ENCODE data around the gene GPR37.

Gene GPR37

GRCh38 chr7:124702385-124702784 is 63.2 kb downstream of the GPR37 start:
- no peaks in the 10 kb centered on the region for H3K79me2 ChIP-seq
- no peaks in the 10 kb centered on the region for H3K36me3 ChIP-seq (ENCODE audit: control insufficient read depth, insufficient read depth, low read length)
- H3K4me3 ChIP-seq (ENCODE audit: low read depth, low read length) = no peak overlapping the region
- H3K4me1 ChIP-seq = no peaks in the 10 kb centered on the region
- no peak overlapping the region for H3K4me2 ChIP-seq (ENCODE audit: low read length)
- no peak overlapping the region for H2AFZ ChIP-seq
- no peak for TF ChIP-seq CTCF (IDR thresholded peaks at IDR 0.05)
- no peak overlapping the region for H3K9ac ChIP-seq
- no peaks in the 10 kb centered on the region for H3K27me3 ChIP-seq (ENCODE audit: control insufficient read depth, insufficient read depth, low read length)
- H3K27ac ChIP-seq = no peak overlapping the region
- no peaks in the 10 kb centered on the region for H3K9me3 ChIP-seq (ENCODE audit: control insufficient read depth, low read length)

GRCh38 chr7:124701955-124702354 is 63.6 kb downstream of the GPR37 start:
- no peaks in the 10 kb centered on the region for H3K27me3 ChIP-seq (ENCODE audit: control insufficient read depth, insufficient read depth, low read length)
- H3K9me3 ChIP-seq (ENCODE audit: control insufficient read depth, low read length) = no peaks in the 10 kb centered on the region
- H3K4me1 ChIP-seq = no peaks in the 10 kb centered on the region
- no peaks in the 10 kb centered on the region for H3K79me2 ChIP-seq
- H3K36me3 ChIP-seq (ENCODE audit: control insufficient read depth, insufficient read depth, low read length) = no peaks in the 10 kb centered on the region
- no peak overlapping the region for H3K4me3 ChIP-seq (ENCODE audit: low read depth, low read length)
- no peak overlapping the region for H2AFZ ChIP-seq
- TF ChIP-seq CTCF (IDR thresholded peaks at IDR 0.05) = no peak
- H3K9ac ChIP-seq = no peak overlapping the region
- H3K27ac ChIP-seq = no peak overlapping the region
- no peak overlapping the region for H3K4me2 ChIP-seq (ENCODE audit: low read length)

- TF ChIP-seq CTCF (IDR thresholded peaks at IDR 0.05) = no peak
- H3K4me2 ChIP-seq (ENCODE audit: low read length) = peak overlapping the region; percentile 14
Observed at GRCh38 chr7:124700655-124701054, 64.9 kb downstream of the GPR37 start.

GRCh38 chr7:124698964-124699363 is 66.6 kb downstream of the GPR37 start:
- H3K79me2 ChIP-seq = no peaks in the 10 kb centered on the region
- no peak overlapping the region for H3K9ac ChIP-seq
- H3K27ac ChIP-seq = no peak overlapping the region
- H3K27me3 ChIP-seq (ENCODE audit: control insufficient read depth, insufficient read depth, low read length) = no peaks in the 10 kb centered on the region
- no peaks in the 10 kb centered on the region for H3K36me3 ChIP-seq (ENCODE audit: control insufficient read depth, insufficient read depth, low read length)
- no peak overlapping the region for H3K4me3 ChIP-seq (ENCODE audit: low read depth, low read length)
- H3K4me1 ChIP-seq = no peaks in the 10 kb centered on the region
- no peak overlapping the region for H2AFZ ChIP-seq
- H3K4me2 ChIP-seq (ENCODE audit: low read length) = no peak overlapping the region
- no peak for TF ChIP-seq CTCF (IDR thresholded peaks at IDR 0.05)
- no peaks in the 10 kb centered on the region for H3K9me3 ChIP-seq (ENCODE audit: control insufficient read depth, low read length)

More at GRCh38 chr7:124700655-124701054, 64.9 kb downstream of the GPR37 start:
- no peaks in the 10 kb centered on the region for H3K27me3 ChIP-seq (ENCODE audit: control insufficient read depth, insufficient read depth, low read length)
- no peak overlapping the region for H3K27ac ChIP-seq
- no peak overlapping the region for H3K4me3 ChIP-seq (ENCODE audit: low read depth, low read length)
- no peaks in the 10 kb centered on the region for H3K9me3 ChIP-seq (ENCODE audit: control insufficient read depth, low read length)
- no peaks in the 10 kb centered on the region for H3K36me3 ChIP-seq (ENCODE audit: control insufficient read depth, insufficient read depth, low read length)
- H3K9ac ChIP-seq = no peak overlapping the region
- H3K79me2 ChIP-seq = no peaks in the 10 kb centered on the region
- no peak overlapping the region for H2AFZ ChIP-seq
- no peaks in the 10 kb centered on the region for H3K4me1 ChIP-seq

- no peak overlapping the region for H3K27ac ChIP-seq
Observed at GRCh38 chr7:124697746-124698145, 67.8 kb downstream of the GPR37 start.

More at GRCh38 chr7:124697746-124698145, 67.8 kb downstream of the GPR37 start:
- H3K9ac ChIP-seq = no peak overlapping the region
- H3K36me3 ChIP-seq (ENCODE audit: control insufficient read depth, insufficient read depth, low read length) = no peaks in the 10 kb centered on the region
- H3K4me3 ChIP-seq (ENCODE audit: low read depth, low read length) = no peak overlapping the region
- H3K27me3 ChIP-seq (ENCODE audit: control insufficient read depth, insufficient read depth, low read length) = no peaks in the 10 kb centered on the region
- no peaks in the 10 kb centered on the region for H3K4me1 ChIP-seq
- H2AFZ ChIP-seq = no peak overlapping the region
- H3K4me2 ChIP-seq (ENCODE audit: low read length) = no peak overlapping the region
- no peaks in the 10 kb centered on the region for H3K79me2 ChIP-seq
- no peak for TF ChIP-seq CTCF (IDR thresholded peaks at IDR 0.05)
- no peaks in the 10 kb centered on the region for H3K9me3 ChIP-seq (ENCODE audit: control insufficient read depth, low read length)
